HG03060 (cell line): ENCODE results near the gene RBM20.

Experiments used
- ATAC-seq: cut with Tn5 transposase; IDR thresholded peaks from one replicate; pipeline ENCODE4 v1.9.1; 2021; ENCODE audit warnings: low read depth, moderate number of reproducible peaks; ENCODE audit not compliant: unreplicated experiment

The RBM20 gene

GRCh38 chr10:110779489-110779888 lies 135.4 kb downstream of the RBM20 start:
- ATAC-seq: no peak

GRCh38 chr10:110780704-110781103 lies 136.6 kb downstream of the RBM20 start:
- no peak for ATAC-seq

GRCh38 chr10:110781139-110781538 lies 137.0 kb downstream of the RBM20 start:
- no peak for ATAC-seq

GRCh38 chr10:110782616-110783015 lies 138.5 kb downstream of the RBM20 start:
- ATAC-seq: no peak

GRCh38 chr10:110783509-110784107 lies 139.5 kb downstream of the RBM20 start:
- ATAC-seq: no peak

GRCh38 chr10:110784198-110784597 lies 140.1 kb downstream of the RBM20 start:
- no peak for ATAC-seq

GRCh38 chr10:110786172-110786571 lies 142.0 kb downstream of the RBM20 start:
- ATAC-seq: no peak

- no peak for ATAC-seq
Measured at GRCh38 chr10:110788620-110789385, 144.7 kb downstream of the RBM20 start.

- ATAC-seq: no peak
Measured at GRCh38 chr10:110789604-110790433, 145.7 kb downstream of the RBM20 start.

- no peak for ATAC-seq
Measured at GRCh38 chr10:110790913-110791506, 146.9 kb downstream of the RBM20 start.

- ATAC-seq: no peak
Measured at GRCh38 chr10:110791541-110792073, 147.5 kb downstream of the RBM20 start.

GRCh38 chr10:110792476-110793125 lies 148.5 kb downstream of the RBM20 start:
- ATAC-seq: no peak

- no peak for ATAC-seq
Measured at GRCh38 chr10:110793128-110793812, 149.1 kb downstream of the RBM20 start.

GRCh38 chr10:110793886-110794285 lies 149.8 kb downstream of the RBM20 start:
- ATAC-seq: no peak

GRCh38 chr10:110794808-110795207 lies 150.7 kb downstream of the RBM20 start:
- ATAC-seq: no peak

- ATAC-seq: no peak
Measured at GRCh38 chr10:110797416-110797815, 153.3 kb downstream of the RBM20 start.

- ATAC-seq: no peak
Measured at GRCh38 chr10:110798340-110798739, 154.2 kb downstream of the RBM20 start.

GRCh38 chr10:110802090-110802489 lies 158.0 kb downstream of the RBM20 start:
- ATAC-seq: no peak

GRCh38 chr10:110802551-110803238 lies 158.6 kb downstream of the RBM20 start:
- ATAC-seq: peak; percentile 69
